Panc1 (cell line): ENCODE data around the gene GRAMD1A. TPM values are rescaled to one million over a fixed set of nuclear protein-coding genes. Genes with fewer than 3 reads are reported as not detected.
A peak's percentile ranks its signal among the peaks of the same experiment; 100 is the strongest.

ENCODE experiments used
- ATAC-seq: fragments of 200-7000 bp; cut with Tn5 transposase; 2 replicates; pipeline ENCODE4 v1.9.1; 2020; ENCODE audit warnings: mild to moderate bottlenecking, moderate library complexity
- BruUV-seq: library from RNA; stranded (reverse); fragments of 400-500 nt; replicated peaks from 2 replicates; lab custom pipeline; 2021; lab: Mats Ljungman, UMichigan
- CTCF ChIA-PET: fragments of 300-600 bp; sonication (Branson Sonifier 250); formaldehyde crosslinking; loops from one replicate; lab custom pipeline; 2022; ENCODE audit warnings: antibody characterized with exemption; lab: Charles Lee
- POLR2A ChIA-PET: fragments of 300-600 bp; sonication (Branson Sonifier 250); formaldehyde crosslinking; loops from one replicate; lab custom pipeline; 2022; ENCODE audit warnings: antibody characterized with exemption; lab: Charles Lee
- DNase-seq: peaks from one replicate; pipeline ENCODE4 v3.0.0-alpha.2; 2010; ENCODE audit warnings: low read depth, low spot score
- H3K27ac ChIP-seq: 2 replicates; pipeline ENCODE4 v1.5.1; 2011; ENCODE audit warnings: mild to moderate bottlenecking, low read length, inconsistent platforms
- H3K27me3 ChIP-seq: fragments of 200-500 bp; sonication (Bioruptor generic); 2 replicates; pipeline ENCODE4 v1.6.0; 2014; ENCODE audit warnings: low read length, inconsistent platforms; ENCODE audit not compliant: control insufficient read depth, insufficient read depth
- H3K36me3 ChIP-seq: fragments of 200-500 bp; sonication (Bioruptor generic); 2 replicates; pipeline ENCODE4 v1.5.1; 2014; ENCODE audit warnings: inconsistent platforms, mild to moderate bottlenecking, low read length, moderate library complexity; ENCODE audit not compliant: control insufficient read depth, insufficient read depth
- H3K4me1 ChIP-seq: 2 replicates; pipeline ENCODE4 v1.5.1; 2011; ENCODE audit warnings: inconsistent platforms, mild to moderate bottlenecking, low read length, moderate library complexity; ENCODE audit not compliant: control insufficient read depth, insufficient read depth
- H3K4me3 ChIP-seq, 2 experiments: 2 replicates each; pipeline ENCODE4 v1.5.1; 2011 to 2012; ENCODE audit warnings: low read depth in 2 of 2, low read length in 2 of 2, mild to moderate bottlenecking in 2 of 2, inconsistent platforms in 1 of 2, moderate library complexity in 1 of 2
- H3K9me3 ChIP-seq: fragments of 200-500 bp; sonication (Bioruptor generic); 2 replicates; pipeline ENCODE4 v1.5.1; 2014; ENCODE audit warnings: low read depth, mild to moderate bottlenecking, inconsistent platforms, low read length, moderate library complexity; ENCODE audit not compliant: control insufficient read depth, insufficient read depth
- POLR2AphosphoS5 ChIP-seq: IDR thresholded peaks from 2 replicates; pipeline ENCODE4 v1.6.1; 2012; ENCODE audit warnings: mild to moderate bottlenecking, low read depth, low read length, moderate library complexity
- SIN3A ChIP-seq: IDR thresholded peaks from 2 replicates; pipeline ENCODE4 v1.6.1; 2012; ENCODE audit warnings: low read depth, mild to moderate bottlenecking, low read length, moderate library complexity, borderline replicate concordance; ENCODE audit not compliant: insufficient read depth
- TCF7L2 ChIP-seq: IDR thresholded peaks from 2 replicates; pipeline ENCODE4 v1.6.1; 2011; ENCODE audit warnings: mild to moderate bottlenecking, low read depth, low read length, inconsistent platforms
- in situ Hi-C: cut with HindIII; loops from 2 replicates; pipeline ENCODE4 v1.10.0; 2016; ENCODE audit warnings: low sequenced_read_pairs, low pct_unique_long_range_greater_than_20kb
- intact Hi-C: fragments of 100-400 bp; cut with micrococcal nuclease; formaldehyde crosslinking; loops from one replicate; pipeline ENCODE4 v1.10.0; 2022; ENCODE audit not compliant: unreplicated experiment
- total RNA-seq: library from RNA; stranded (reverse); gene quantifications from one replicate; pipeline ENCODE4 v1.2.1, GENCODE V29; 2021; ENCODE audit not compliant: unreplicated experiment
- TF ChIP-seq, protein P1 (sequence below): fragments of 450-650 bp; IDR thresholded peaks from 2 replicates; pipeline ENCODE4 v1.5.1; 2017; ENCODE audit warnings: mild to moderate bottlenecking
- TF ChIP-seq, protein P2 (sequence below), 2 experiments: IDR thresholded peaks; 2 replicates each; pipeline ENCODE4 v1.6.1; 2011 to 2012; ENCODE audit warnings: low read depth in 2 of 2, control low read depth in 1 of 2, low read length in 1 of 2, mild to moderate bottlenecking in 1 of 2, moderate library complexity in 1 of 2; ENCODE audit not compliant: insufficient read depth in 1 of 2

GRAMD1A gene
- total RNA-seq, 1 experiment from 2014 or later = 69.9 TPM

DNA sequence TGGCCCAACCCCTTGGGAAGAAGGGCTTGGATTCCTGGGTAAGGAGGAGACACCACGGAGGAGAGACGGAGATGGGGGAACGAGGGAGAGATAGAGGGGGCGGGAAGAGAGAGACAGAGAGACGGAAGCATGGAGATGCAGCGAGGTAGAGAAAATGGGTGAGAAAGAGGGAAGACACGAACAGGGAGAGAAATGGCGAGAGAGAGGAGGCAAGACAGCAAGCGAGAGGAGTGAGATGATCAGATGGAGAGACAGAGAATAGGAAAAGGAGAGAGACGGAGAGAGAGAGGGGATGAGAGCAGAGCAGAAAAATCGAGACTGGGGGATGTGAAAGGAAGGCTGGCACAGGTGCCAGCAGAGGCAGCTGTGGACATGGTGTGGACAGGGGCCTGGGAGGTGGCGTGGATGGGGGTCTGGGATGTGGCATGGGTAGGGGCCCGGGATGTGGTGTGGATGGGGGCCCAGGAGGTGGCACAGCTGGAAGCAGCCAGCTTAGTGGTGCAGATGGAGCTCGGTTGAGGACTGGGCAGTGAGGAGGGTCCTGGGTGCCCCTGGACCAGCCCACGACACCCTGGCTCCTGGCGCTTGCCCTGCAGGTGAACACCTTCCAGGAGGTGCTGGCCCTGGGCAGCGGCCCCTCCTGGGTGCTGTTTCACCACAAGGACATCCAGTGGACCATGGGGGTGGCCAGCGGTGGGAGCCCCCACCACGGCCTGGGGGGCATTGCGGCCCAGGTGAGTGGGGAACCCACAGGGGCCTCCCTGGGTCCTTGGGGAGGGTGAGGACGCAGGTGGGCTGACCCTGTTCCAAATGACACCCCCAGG, 75.3 kb downstream of the GRAMD1A start:
- H3K27me3 ChIP-seq = no peaks in the 10 kb centered on the region; the same call in 1 of the 2 replicates
- in situ Hi-C loops = no loop called here
- ChIA-PET CTCF (no interaction called here), POLR2A (no interaction called here)
- TF ChIP-seq, protein P1, sequence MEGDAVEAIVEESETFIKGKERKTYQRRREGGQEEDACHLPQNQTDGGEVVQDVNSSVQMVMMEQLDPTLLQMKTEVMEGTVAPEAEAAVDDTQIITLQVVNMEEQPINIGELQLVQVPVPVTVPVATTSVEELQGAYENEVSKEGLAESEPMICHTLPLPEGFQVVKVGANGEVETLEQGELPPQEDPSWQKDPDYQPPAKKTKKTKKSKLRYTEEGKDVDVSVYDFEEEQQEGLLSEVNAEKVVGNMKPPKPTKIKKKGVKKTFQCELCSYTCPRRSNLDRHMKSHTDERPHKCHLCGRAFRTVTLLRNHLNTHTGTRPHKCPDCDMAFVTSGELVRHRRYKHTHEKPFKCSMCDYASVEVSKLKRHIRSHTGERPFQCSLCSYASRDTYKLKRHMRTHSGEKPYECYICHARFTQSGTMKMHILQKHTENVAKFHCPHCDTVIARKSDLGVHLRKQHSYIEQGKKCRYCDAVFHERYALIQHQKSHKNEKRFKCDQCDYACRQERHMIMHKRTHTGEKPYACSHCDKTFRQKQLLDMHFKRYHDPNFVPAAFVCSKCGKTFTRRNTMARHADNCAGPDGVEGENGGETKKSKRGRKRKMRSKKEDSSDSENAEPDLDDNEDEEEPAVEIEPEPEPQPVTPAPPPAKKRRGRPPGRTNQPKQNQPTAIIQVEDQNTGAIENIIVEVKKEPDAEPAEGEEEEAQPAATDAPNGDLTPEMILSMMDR = no peak
- no peak for TF ChIP-seq POLR2AphosphoS5
- TF ChIP-seq SIN3A = no peak
- TF ChIP-seq TCF7L2 = no peak
- TF ChIP-seq, protein P2, sequence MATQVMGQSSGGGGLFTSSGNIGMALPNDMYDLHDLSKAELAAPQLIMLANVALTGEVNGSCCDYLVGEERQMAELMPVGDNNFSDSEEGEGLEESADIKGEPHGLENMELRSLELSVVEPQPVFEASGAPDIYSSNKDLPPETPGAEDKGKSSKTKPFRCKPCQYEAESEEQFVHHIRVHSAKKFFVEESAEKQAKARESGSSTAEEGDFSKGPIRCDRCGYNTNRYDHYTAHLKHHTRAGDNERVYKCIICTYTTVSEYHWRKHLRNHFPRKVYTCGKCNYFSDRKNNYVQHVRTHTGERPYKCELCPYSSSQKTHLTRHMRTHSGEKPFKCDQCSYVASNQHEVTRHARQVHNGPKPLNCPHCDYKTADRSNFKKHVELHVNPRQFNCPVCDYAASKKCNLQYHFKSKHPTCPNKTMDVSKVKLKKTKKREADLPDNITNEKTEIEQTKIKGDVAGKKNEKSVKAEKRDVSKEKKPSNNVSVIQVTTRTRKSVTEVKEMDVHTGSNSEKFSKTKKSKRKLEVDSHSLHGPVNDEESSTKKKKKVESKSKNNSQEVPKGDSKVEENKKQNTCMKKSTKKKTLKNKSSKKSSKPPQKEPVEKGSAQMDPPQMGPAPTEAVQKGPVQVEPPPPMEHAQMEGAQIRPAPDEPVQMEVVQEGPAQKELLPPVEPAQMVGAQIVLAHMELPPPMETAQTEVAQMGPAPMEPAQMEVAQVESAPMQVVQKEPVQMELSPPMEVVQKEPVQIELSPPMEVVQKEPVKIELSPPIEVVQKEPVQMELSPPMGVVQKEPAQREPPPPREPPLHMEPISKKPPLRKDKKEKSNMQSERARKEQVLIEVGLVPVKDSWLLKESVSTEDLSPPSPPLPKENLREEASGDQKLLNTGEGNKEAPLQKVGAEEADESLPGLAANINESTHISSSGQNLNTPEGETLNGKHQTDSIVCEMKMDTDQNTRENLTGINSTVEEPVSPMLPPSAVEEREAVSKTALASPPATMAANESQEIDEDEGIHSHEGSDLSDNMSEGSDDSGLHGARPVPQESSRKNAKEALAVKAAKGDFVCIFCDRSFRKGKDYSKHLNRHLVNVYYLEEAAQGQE (IDR thresholded peaks at IDR 0.05; ENCODE audit: insufficient read depth in 1 of 2, low read depth in 2 of 2, low read length in 1 of 2) = no peak
- DNase-seq = no peak
- H3K4me1 ChIP-seq = no peaks in the 10 kb centered on the region
- H3K9me3 ChIP-seq = peaks cover 3% of the 10 kb centered on the region; the same call in 1 of the 2 replicates
- H3K4me3 ChIP-seq = no peak overlapping the region
- no peak for ATAC-seq
- intact Hi-C loops = no loop called here
- H3K27ac ChIP-seq = no peak overlapping the region
- BruUV-seq = no TSS peak
- no peaks in the 10 kb centered on the region for H3K36me3 ChIP-seq

DNA sequence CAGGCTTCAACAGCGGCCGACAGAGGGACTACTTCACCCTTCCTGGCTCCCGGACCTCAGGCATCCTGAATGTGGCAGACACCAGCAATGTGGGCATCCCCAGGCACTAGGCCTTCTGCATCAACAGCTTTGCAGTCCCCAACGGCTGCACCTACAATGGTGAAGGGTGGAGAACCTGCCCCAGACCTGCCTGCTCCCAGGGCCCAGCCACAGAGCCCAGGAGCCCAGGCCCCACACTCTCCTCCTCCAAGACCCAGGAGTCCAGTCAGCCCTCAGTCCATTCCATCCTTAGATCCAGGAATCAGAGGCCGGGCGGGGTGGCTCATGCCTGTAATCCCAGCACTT, 75.9 kb downstream of the GRAMD1A start:
- POLR2A ChIA-PET = interaction anchor here (0.6 kb wide), 1 partner anchor 11 kb away, joined by 3 read pairs; no protein-coding TSS in a partner anchor

More for the DNA sequence above, 75.9 kb downstream of the GRAMD1A start:
- Histone ChIP-seq H3K4me1 (no peaks in the 10 kb centered on the region), H3K27ac (no peak overlapping the region), H3K9me3 (no peaks in the 10 kb centered on the region), H3K36me3 (no peaks in the 10 kb centered on the region), H3K4me3 (no peak overlapping the region), H3K27me3 (no peaks in the 10 kb centered on the region; the same call in 1 of the 2 replicates)
- in situ Hi-C loops = no loop called here
- no TSS peak for BruUV-seq
- ATAC-seq (peak; percentile 44), DNase-seq (no peak)
- CTCF ChIA-PET = no interaction called here
- intact Hi-C loops = no loop called here
- TF ChIP-seq SIN3A = no peak
- TF ChIP-seq, protein P2 (IDR thresholded peaks at IDR 0.05; ENCODE audit: insufficient read depth in 1 of 2, low read depth in 2 of 2, low read length in 1 of 2) = no peak
- no peak for TF ChIP-seq POLR2AphosphoS5
- TF ChIP-seq, protein P1 = no peak
- no peak for TF ChIP-seq TCF7L2
